Transverse colon (tissue), 4 donors: ENCODE data around the gene TLX1.

Source experiments
- CTCF ChIP-seq, 5 experiments: fragments of 200-600 bp in 3 of 5; fragments of 450-650 bp in 2 of 5; sonication (generic) in 3 of 5; IDR thresholded peaks; 1 replicate in 2 of 5; 2 replicates in 3 of 5; pipeline ENCODE4 v1.5.1; 2016 to 2017; ENCODE audit warnings: antibody characterized with exemption in 5 of 5, inconsistent platforms in 3 of 5, mild to moderate bottlenecking in 2 of 5, moderate library complexity in 1 of 5
- EP300 ChIP-seq: sonication (generic); formaldehyde crosslinking; IDR thresholded peaks from one replicate; pipeline ENCODE4 v1.6.1; 2017; ENCODE audit warnings: antibody characterized with exemption, low read depth
- POLR2A ChIP-seq: fragments of 450-650 bp; IDR thresholded peaks from one replicate; pipeline ENCODE4 v1.6.1; 2016; ENCODE audit warnings: antibody characterized with exemption, mild to moderate bottlenecking, moderate library complexity
- POLR2AphosphoS5 ChIP-seq, 3 donors: sonication (generic); formaldehyde crosslinking; IDR thresholded peaks; one replicate each; pipeline ENCODE4 v1.6.1; 2016; ENCODE audit warnings: antibody characterized with exemption in 3 of 3

DNA sequence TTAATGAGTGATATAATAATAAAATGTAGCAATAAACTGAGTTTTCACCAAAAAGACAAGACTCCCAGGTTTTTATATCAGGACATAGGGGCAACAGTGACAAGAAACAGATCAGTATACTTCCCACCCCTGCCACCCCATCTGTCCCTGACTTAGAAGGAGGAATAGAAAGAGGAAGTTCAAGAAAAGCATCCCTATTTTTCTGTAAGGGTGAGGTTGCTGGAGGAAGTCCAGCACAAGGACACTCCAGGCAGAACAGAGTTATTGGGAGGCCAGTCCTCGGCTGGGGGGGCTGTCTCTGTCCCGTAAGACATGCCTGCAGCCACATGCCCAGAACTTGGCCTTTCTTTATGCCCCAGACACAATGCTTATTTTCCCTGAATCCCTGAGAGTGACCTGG, 16.5 kb upstream of the TLX1 start:
- TF ChIP-seq EP300 (no peak), POLR2AphosphoS5 (IDR thresholded peaks at IDR 0.05) (no peak), CTCF (IDR thresholded peaks at IDR 0.05) (no peak), POLR2A (no peak)
